ENCODE data around the gene PTPN2. TPM values are rescaled to one million over a fixed set of nuclear protein-coding genes. Genes with fewer than 3 reads are reported as not detected.

The PTPN2 gene
- polyA plus RNA-seq, 3 donors from 2014 or later = 103 to 122 (median 117) TPM

DNA sequence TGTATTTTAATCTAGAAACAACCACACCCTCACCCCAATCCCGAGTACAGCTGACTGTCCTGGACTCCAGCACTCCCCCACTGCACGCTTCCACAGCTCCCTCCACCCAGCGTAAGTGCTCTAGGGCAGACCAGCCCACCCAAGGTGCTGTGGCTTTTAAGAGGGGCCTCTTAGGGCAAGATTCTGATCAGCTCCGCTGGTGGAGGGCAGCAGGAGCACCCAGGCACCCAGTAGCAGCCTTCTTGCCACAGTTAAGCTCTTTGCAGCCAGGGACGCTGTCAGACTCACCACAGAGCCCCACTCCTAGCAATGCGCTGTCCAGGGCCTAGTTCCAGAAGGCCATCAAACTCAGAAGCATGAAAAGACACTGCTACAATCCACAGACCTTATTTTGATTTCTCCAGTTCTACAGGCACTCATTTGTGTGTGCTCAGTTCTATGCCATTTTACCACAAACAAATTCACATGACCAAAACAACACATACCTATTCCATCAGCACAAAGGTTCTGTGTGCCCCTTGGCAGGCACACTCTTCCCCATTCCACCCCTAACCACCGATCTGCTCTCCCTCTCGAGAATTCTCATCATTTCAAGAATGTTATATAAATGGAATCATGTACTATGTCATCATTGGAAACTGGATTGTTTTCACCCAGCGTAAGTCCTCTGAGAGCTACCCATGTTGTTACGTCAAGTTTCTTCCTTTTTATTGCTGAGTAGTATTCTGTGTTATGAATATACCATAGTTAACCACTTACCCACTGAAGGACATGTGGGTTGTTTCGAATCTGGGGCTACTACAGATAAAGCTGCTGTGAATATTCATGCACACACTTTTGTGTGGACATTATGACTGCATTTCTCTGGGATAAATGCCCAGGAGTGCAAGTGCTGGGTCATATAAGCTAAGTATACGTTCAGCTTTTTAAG, 40.4 kb downstream of the PTPN2 start:
- Mint-ChIP-seq H3K4me3 (peak overlapping the region; percentile 10 to 71 (median 39)), H3K36me3 (peaks cover 0 to 5% (median 4%) of the 10 kb centered on the region in 3 donors), H3K4me1 (peaks cover 76 to 92% of the 10 kb centered on the region in 2 donors), H3K9me3 (no peaks in the 10 kb centered on the region), H3K27me3 (ENCODE audit: low read depth in 3 of 3) (peaks cover 6 to 11% (median 9%) of the 10 kb centered on the region in 3 donors), H3K27ac (peak overlapping the region; percentile 69 to 89 (median 77))
- peak in 1 of 3 donors; percentile 12 for DNase-seq

DNA sequence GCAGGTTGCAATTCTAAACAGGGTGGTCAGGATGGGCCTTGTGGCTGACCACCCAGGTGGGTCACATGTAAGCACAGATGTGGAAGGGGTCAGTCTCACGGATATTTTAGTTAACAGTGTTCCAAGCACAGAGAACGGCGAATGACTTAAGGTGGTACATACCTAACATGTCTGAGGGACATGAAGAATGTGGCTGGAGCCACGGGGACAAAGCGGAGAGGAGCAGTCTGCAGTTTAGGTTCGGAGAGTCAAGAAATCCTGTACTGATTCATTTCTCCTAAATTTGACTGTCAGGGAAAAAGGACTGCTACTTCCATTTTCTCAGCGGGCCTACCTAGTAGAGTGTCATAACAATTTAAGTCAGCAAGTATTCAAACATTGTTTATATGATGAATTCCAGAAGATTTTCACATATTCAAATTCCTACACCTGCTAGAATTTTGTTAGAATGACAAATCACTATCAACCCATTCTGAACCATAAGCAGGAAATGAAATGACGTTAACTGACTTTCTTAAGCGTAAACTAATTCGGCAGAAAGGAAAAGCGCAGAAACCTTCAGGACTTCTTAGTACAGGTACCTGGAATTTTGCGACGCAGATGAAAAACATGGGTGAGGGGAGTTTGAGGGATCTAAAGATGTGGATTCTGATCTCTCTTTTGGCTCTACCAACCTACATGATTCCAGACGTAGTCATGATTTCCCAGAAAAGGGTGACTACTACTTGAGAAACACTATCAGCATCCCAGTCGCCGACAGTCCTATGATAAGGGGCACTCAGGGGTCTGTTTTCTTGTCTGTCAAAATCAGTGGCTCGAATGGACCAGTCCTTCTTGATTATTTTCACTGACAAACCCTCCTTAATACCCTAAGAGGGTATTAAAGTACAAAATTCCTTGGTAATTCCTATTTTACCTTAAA, 41.3 kb downstream of the PTPN2 start:
- no peaks in the 10 kb centered on the region for H3K9me3 Mint-ChIP-seq
- DNase-seq = no peak
- H3K27ac Mint-ChIP-seq = peak overlapping the region; percentile 63 to 99 (median 95)
- H3K27me3 Mint-ChIP-seq (ENCODE audit: low read depth in 3 of 3) = peaks cover 6 to 14% (median 11%) of the 10 kb centered on the region in 3 donors
- peaks cover 84 to 96% of the 10 kb centered on the region in 2 donors for H3K4me1 Mint-ChIP-seq
- H3K36me3 Mint-ChIP-seq = peaks cover 0 to 5% (median 0%) of the 10 kb centered on the region in 3 donors
- peak overlapping the region; percentile 27 to 48 (median 34) for H3K4me3 Mint-ChIP-seq

DNA sequence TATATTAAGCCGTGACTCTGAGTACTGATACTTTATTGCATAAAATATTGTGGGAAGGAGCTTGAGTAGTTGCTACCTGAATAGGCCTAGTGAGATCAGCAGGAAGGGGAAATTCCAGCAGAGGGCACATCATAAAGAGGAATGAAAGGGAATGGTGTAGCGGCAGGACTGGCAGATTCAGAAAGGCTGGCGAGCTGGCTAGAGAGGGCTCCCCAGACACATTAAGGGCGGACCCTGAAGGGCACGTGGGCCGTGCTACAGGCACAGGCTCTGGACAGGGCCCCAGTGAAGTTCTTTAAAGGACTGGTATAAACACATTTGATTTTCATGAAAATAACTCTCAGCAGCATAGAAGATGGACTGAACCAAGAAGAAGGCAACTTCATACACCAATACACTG, 43.0 kb downstream of the PTPN2 start:
- H3K9me3 Mint-ChIP-seq = no peaks in the 10 kb centered on the region
- DNase-seq = no peak

DNA sequence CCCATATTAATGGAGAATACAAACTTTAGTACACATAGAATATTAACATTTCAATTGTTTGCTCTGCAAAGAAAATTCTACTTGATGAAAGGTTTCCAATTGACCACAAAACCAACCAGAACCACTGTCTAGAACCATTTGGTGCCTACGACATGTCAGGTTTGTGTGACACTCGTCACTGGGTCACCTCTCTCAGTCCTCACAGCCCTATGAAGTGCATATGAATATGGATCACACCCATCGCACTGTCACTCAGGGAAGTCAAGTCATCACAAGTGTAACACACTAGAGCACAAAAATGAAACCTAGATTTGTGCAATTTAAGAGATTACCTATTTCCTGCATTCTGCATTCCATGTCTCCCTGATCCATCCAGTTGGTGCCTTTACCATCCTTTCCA, 43.7 kb downstream of the PTPN2 start:
- peaks cover 6 to 14% (median 11%) of the 10 kb centered on the region in 3 donors for H3K27me3 Mint-ChIP-seq (ENCODE audit: low read depth in 3 of 3)
- H3K36me3 Mint-ChIP-seq = peaks cover 0 to 7% (median 0%) of the 10 kb centered on the region in 3 donors
- peaks cover 91 to 99% of the 10 kb centered on the region in 2 donors for H3K4me1 Mint-ChIP-seq
- no peaks in the 10 kb centered on the region for H3K9me3 Mint-ChIP-seq
- DNase-seq = peak; percentile 44 to 50 (median 50)
- H3K4me3 Mint-ChIP-seq = peak overlapping the region; percentile 77 to 88 (median 84)
- H3K27ac Mint-ChIP-seq = peak overlapping the region; percentile 92 to 99 (median 96)

More for the DNA sequence above, 43.0 kb downstream of the PTPN2 start:
- Mint-ChIP-seq H3K4me3 (peak overlapping the region; percentile 77 to 88 (median 84)), H3K27ac (peak overlapping the region; percentile 92 to 99 (median 96)), H3K36me3 (peaks cover 0 to 3% (median 0%) of the 10 kb centered on the region in 3 donors), H3K27me3 (ENCODE audit: low read depth in 3 of 3) (peaks cover 6 to 14% (median 11%) of the 10 kb centered on the region in 3 donors), H3K4me1 (peaks cover 93 to 100% of the 10 kb centered on the region in 2 donors)

DNA sequence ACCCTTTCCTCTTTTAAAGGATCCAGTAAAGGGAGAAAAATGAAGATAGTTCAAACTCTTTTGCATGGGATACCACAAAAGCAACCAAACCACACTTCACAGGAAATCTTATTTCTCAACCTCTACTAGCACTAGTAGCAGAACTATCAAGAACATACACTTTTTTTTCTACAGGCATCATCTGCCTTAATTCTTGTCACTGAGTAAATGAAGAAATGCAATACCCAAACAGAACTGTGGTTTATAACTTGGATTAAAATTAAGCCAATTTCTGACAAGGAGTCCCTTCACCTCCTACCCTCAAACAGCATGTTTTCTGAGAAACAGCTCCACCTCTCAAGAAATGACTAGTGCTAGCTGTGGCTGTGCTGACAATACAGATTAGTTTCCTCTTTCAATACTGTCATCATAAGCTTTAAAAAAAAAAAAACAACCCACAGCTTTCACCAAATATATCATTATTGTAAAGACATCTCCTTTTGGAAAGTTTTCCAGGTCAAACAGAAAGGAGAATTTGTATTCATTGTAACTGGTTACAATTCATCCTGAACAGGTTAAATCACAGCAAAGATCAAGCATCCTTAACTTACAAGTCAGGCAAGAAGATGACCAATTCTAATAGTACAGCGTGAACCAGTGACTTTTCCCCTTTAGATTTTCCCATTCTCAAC, 44.4 kb downstream of the PTPN2 start:
- H3K4me1 Mint-ChIP-seq = peaks cover 83 to 92% of the 10 kb centered on the region in 2 donors
- peak overlapping the region; percentile 92 to 99 (median 96) for H3K27ac Mint-ChIP-seq
- no peaks in the 10 kb centered on the region for H3K9me3 Mint-ChIP-seq
- peaks cover 6 to 14% (median 11%) of the 10 kb centered on the region in 3 donors for H3K27me3 Mint-ChIP-seq (ENCODE audit: low read depth in 3 of 3)
- H3K36me3 Mint-ChIP-seq = peaks cover under 1 to 7% (median 2%) of the 10 kb centered on the region in 3 donors
- peak overlapping the region; percentile 77 to 88 (median 84) for H3K4me3 Mint-ChIP-seq
- DNase-seq = peak; percentile 79 to 85 (median 82)

- peak overlapping the region; percentile 92 to 99 (median 96) for H3K27ac Mint-ChIP-seq
- H3K9me3 Mint-ChIP-seq = no peaks in the 10 kb centered on the region
- peaks cover 78 to 86% of the 10 kb centered on the region in 2 donors for H3K4me1 Mint-ChIP-seq
- H3K4me3 Mint-ChIP-seq = peak overlapping the region; percentile 77 to 88 (median 84)
- H3K27me3 Mint-ChIP-seq (ENCODE audit: low read depth in 3 of 3) = peaks cover 8 to 14% (median 11%) of the 10 kb centered on the region in 3 donors
- DNase-seq = no peak
- peaks cover 4 to 7% (median 6%) of the 10 kb centered on the region in 3 donors for H3K36me3 Mint-ChIP-seq
Observed at GRCh38 chr18:12839057-12839525, 44.9 kb downstream of the PTPN2 start.

DNA sequence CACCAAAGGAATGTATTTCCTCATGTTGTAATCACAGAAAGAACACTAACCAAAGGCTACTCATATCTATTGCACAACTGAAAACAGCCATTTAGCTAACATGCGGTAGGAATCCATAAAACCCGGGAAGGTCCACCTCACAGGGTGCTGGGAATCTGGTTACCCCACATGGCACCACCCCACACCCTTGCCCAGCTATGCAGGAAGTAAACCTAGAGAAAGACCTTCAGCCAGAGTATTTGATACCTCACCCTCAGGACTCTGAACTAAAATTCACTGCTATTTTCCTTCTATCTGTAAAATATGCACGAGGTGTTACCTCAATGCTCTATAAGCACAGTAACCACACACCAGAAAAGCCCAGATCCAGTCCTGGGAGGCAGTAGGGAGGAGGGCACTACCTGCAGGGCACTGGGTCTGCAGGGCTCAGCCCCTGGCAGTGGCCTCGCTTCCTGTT, 45.8 kb downstream of the PTPN2 start:
- Mint-ChIP-seq H3K4me1 (peaks cover 73 to 84% of the 10 kb centered on the region in 2 donors), H3K27me3 (ENCODE audit: low read depth in 3 of 3) (peaks cover 8 to 13% (median 11%) of the 10 kb centered on the region in 3 donors), H3K4me3 (peak overlapping the region; percentile 77 to 88 (median 84)), H3K9me3 (no peaks in the 10 kb centered on the region), H3K27ac (peak overlapping the region; percentile 92 to 97 (median 95)), H3K36me3 (peaks cover 10 to 13% (median 13%) of the 10 kb centered on the region in 3 donors)
- DNase-seq = peak; percentile 20 to 35 (median 23)

- peaks cover 13 to 18% (median 18%) of the 10 kb centered on the region in 3 donors for H3K36me3 Mint-ChIP-seq
- H3K9me3 Mint-ChIP-seq = no peaks in the 10 kb centered on the region
- DNase-seq = no peak
- H3K27me3 Mint-ChIP-seq (ENCODE audit: low read depth in 3 of 3) = peaks cover 8 to 14% (median 11%) of the 10 kb centered on the region in 3 donors
- H3K4me1 Mint-ChIP-seq = peaks cover 70 to 83% of the 10 kb centered on the region in 2 donors
- peak overlapping the region; percentile 92 to 97 (median 95) for H3K27ac Mint-ChIP-seq
- H3K4me3 Mint-ChIP-seq = peak overlapping the region; percentile 77 to 88 (median 84)
Observed at GRCh38 chr18:12837747-12838146, 46.3 kb downstream of the PTPN2 start.

GRCh38 chr18:12836551-12836950, 47.5 kb downstream of the PTPN2 start:
- peak overlapping the region; percentile 17 to 93 (median 74) for H3K27ac Mint-ChIP-seq
- H3K27me3 Mint-ChIP-seq (ENCODE audit: low read depth in 3 of 3) = peaks cover 8 to 14% (median 11%) of the 10 kb centered on the region in 3 donors
- H3K36me3 Mint-ChIP-seq = peaks cover 13 to 22% (median 21%) of the 10 kb centered on the region in 3 donors
- DNase-seq = no peak
- peaks cover 61 to 76% of the 10 kb centered on the region in 2 donors for H3K4me1 Mint-ChIP-seq
- H3K4me3 Mint-ChIP-seq = no peak overlapping the region
- no peaks in the 10 kb centered on the region for H3K9me3 Mint-ChIP-seq

DNA sequence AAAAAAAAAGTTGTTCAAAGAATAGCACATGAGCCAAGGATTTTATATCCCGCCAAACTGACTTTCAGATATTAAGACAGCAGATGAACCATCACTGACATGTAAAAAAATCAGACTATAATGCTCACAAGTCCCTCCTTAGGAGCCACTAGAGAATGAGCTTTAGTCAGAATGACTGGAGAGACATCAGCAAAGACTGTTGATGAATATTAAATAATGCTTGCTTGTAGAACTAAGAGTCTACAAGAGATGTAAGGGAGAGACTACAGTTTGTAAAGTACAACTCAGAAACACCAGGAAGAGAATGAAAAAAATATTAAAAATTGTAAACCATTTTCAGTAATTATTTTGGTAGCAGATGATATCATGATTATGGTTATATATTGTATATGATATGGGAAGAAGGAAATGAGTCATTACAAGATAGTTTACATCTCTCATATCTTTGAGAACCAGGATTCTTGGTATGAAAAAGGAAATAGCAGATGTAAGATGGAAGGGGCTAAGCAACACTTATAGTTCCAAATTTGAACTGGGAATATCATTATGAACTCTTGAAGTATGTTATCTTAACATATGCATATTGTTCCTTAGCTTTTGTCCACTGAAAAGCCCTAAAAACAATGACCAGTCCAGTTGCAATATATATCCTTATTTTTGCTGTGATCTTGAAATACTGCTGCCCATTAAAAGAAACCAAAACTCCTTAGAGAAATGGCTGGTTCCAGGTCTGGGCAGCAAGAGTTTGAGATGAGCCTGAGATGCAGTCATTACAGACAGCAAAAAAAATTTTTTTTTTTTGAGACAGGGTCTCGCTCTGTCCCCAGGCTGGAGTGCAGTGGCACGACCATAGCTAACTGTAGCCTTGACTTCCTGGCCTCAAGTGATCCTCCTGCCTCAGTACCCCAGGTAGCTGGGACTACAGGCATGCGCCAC, 55.7 kb downstream of the PTPN2 start:
- Mint-ChIP-seq H3K36me3 (peaks cover 34 to 70% (median 45%) of the 10 kb centered on the region in 3 donors), H3K4me3 (no peak overlapping the region), H3K27ac (peak overlapping the region in 4 of 6 donors; percentile 5 to 80 (median 62)), H3K27me3 (ENCODE audit: low read depth in 3 of 3) (peaks cover 0 to 1% (median 0%) of the 10 kb centered on the region in 3 donors), H3K4me1 (peaks cover 26 to 44% of the 10 kb centered on the region in 2 donors), H3K9me3 (peaks cover 0 to 3% (median 0%) of the 10 kb centered on the region in 6 donors)
- no peak for DNase-seq

DNA sequence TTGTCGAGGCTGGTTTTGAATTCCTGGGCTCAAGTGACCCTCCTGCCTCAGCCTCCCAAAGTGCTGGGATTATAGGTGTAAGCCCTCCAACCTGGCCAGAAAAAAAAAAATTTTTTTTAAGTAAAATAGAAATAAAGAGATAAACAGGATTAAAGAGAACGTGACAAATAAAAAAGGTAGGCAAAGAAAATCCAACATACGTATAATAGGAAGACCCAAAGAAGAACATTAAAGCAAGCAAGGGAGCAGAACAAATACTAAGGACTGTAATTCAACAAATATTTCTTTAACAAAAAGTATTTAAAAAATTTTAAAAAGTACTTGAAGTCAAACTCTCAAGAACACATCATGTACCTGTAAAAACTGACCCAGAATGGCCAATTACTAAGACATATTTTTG, 56.4 kb downstream of the PTPN2 start:
- peaks cover 0 to 3% (median 0%) of the 10 kb centered on the region in 6 donors for H3K9me3 Mint-ChIP-seq

More for the DNA sequence above, 56.4 kb downstream of the PTPN2 start:
- H3K27ac Mint-ChIP-seq = peak overlapping the region in 2 of 6 donors; percentile 51 to 61
- H3K4me1 Mint-ChIP-seq = peaks cover 23 to 42% of the 10 kb centered on the region in 2 donors
- DNase-seq = no peak
- peaks cover 29 to 65% (median 38%) of the 10 kb centered on the region in 3 donors for H3K36me3 Mint-ChIP-seq
- H3K4me3 Mint-ChIP-seq = no peak overlapping the region
- no peaks in the 10 kb centered on the region for H3K27me3 Mint-ChIP-seq (ENCODE audit: low read depth in 3 of 3)
